Smooth muscle cell (in vitro differentiated cells): ENCODE measurements around the gene CHRM5. TPM values are rescaled to one million over a fixed set of nuclear protein-coding genes. Genes with fewer than 3 reads are reported as not detected.

Source experiments
- DNase-seq: peaks from one replicate; lab custom pipeline; 2025; ENCODE audit not compliant: unreplicated experiment; lab: John Stamatoyannopoulos, UW
- H2AFZ ChIP-seq: fragments of 200-600 bp; sonication (generic); 2 replicates; pipeline ENCODE4 v1.6.0; 2016; ENCODE audit warnings: antibody characterized with exemption, low read depth, mild to moderate bottlenecking
- H3F3A ChIP-seq: fragments of 200-600 bp; sonication (generic); 2 replicates; pipeline ENCODE4 v1.6.0; 2017; ENCODE audit warnings: antibody characterized with exemption, low read depth
- H3K27ac ChIP-seq: fragments of 200-600 bp; sonication (generic); 2 replicates; pipeline ENCODE4 v1.5.1; 2016; ENCODE audit warnings: low read depth, mild to moderate bottlenecking
- H3K27me3 ChIP-seq: fragments of 200-600 bp; sonication (generic); 2 replicates; pipeline ENCODE4 v1.6.1; 2016; ENCODE audit warnings: low read depth, mild to moderate bottlenecking
- H3K36me3 ChIP-seq: fragments of 200-600 bp; sonication (generic); 2 replicates; pipeline ENCODE4 v1.5.1; 2016; ENCODE audit warnings: low read depth
- H3K4me1 ChIP-seq: fragments of 200-600 bp; sonication (generic); 2 replicates; pipeline ENCODE4 v1.5.1; 2016; ENCODE audit warnings: low read depth
- H3K4me2 ChIP-seq: fragments of 200-600 bp; sonication (generic); 2 replicates; pipeline ENCODE4 v1.6.0; 2016; ENCODE audit warnings: mild to moderate bottlenecking
- H3K4me3 ChIP-seq: fragments of 200-600 bp; sonication (generic); 2 replicates; pipeline ENCODE4 v1.5.1; 2016; ENCODE audit warnings: mild to moderate bottlenecking
- H3K79me2 ChIP-seq: fragments of 200-600 bp; sonication (generic); 2 replicates; pipeline ENCODE4 v1.6.0; 2016; ENCODE audit warnings: low read depth, mild to moderate bottlenecking
- H3K9ac ChIP-seq: fragments of 200-600 bp; sonication (generic); 2 replicates; pipeline ENCODE4 v1.6.0; 2016; ENCODE audit warnings: low read depth
- H3K9me3 ChIP-seq: fragments of 200-600 bp; sonication (generic); replicated peaks from 2 replicates; pipeline ENCODE4 v1.5.1; 2016; ENCODE audit warnings: low read depth
- H4K20me1 ChIP-seq: fragments of 200-600 bp; sonication (generic); 2 replicates; pipeline ENCODE4 v1.6.0; 2016; ENCODE audit warnings: low read depth
- WGBS: methylation state at CpG from one replicate; pipeline ENCODE4 v1.1.7; 2016; ENCODE audit warnings: low lambda C conversion rate; 5-methylcytosine and 5-hydroxymethylcytosine counted together
- polyA plus RNA-seq: library from polyadenylated mRNA; unstranded; fragments of >200 nt; fragmentation: Nextera tagmentation; extraction: Ambion mirVana; gene quantifications from 2 replicates; pipeline ENCODE4 v1.2.1, GENCODE V29; 2016
- total RNA-seq: library from RNA; depleted of rRNA; stranded (reverse); fragments of >200 nt; gene quantifications from 2 replicates; pipeline ENCODE4 v1.2.3, GENCODE V29; 2014
- TF ChIP-seq, protein P1 (sequence below): fragments of 200-600 bp; sonication (generic); IDR thresholded peaks from 2 replicates; pipeline ENCODE4 v1.5.1; 2017; ENCODE audit warnings: borderline replicate concordance, mild to moderate bottlenecking, antibody characterized with exemption; ENCODE audit not compliant: insufficient read depth, poor library complexity, severe bottlenecking

CHRM5 gene
- total and polyA plus RNA-seq, 2 experiments from 2014 or later: 0.05 TPM; not detected in 1

DNA sequence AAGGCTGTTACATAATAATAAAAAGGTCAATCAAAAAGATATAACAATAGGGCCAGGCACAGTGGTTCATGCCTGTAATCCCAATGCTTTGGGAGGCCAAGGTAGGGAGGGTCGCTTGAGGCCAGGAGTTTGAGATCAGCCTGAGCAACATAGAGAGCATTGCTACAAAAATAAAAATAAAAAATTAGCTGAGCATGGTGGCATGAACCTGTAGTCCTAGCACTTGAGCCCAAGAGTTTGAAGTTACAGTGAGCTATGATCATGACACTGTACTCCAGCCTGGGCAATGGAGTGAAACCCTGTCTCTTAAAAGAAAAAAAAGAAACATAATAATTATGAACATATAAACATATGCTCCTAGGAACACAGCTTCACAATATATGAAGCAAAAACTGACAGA lies 41.4 kb downstream of the CHRM5 start:
- Histone ChIP-seq H4K20me1 (no peaks in the 10 kb centered on the region), H2AFZ (no peak overlapping the region), H3K4me2 (no peak overlapping the region), H3K36me3 (no peaks in the 10 kb centered on the region), H3K27ac (no peak overlapping the region), H3K9me3 (no peaks in the 10 kb centered on the region), H3K4me3 (no peak overlapping the region), H3K79me2 (peaks cover 3% of the 10 kb centered on the region), H3F3A (peaks cover 11% of the 10 kb centered on the region), H3K27me3 (no peaks in the 10 kb centered on the region), H3K9ac (no peak overlapping the region), H3K4me1 (no peaks in the 10 kb centered on the region)
- TF ChIP-seq, protein P1, sequence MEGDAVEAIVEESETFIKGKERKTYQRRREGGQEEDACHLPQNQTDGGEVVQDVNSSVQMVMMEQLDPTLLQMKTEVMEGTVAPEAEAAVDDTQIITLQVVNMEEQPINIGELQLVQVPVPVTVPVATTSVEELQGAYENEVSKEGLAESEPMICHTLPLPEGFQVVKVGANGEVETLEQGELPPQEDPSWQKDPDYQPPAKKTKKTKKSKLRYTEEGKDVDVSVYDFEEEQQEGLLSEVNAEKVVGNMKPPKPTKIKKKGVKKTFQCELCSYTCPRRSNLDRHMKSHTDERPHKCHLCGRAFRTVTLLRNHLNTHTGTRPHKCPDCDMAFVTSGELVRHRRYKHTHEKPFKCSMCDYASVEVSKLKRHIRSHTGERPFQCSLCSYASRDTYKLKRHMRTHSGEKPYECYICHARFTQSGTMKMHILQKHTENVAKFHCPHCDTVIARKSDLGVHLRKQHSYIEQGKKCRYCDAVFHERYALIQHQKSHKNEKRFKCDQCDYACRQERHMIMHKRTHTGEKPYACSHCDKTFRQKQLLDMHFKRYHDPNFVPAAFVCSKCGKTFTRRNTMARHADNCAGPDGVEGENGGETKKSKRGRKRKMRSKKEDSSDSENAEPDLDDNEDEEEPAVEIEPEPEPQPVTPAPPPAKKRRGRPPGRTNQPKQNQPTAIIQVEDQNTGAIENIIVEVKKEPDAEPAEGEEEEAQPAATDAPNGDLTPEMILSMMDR: no peak
- 97% methylated on average over 1 of the region's 1 CpG for WGBS
- no peak for DNase-seq

DNA sequence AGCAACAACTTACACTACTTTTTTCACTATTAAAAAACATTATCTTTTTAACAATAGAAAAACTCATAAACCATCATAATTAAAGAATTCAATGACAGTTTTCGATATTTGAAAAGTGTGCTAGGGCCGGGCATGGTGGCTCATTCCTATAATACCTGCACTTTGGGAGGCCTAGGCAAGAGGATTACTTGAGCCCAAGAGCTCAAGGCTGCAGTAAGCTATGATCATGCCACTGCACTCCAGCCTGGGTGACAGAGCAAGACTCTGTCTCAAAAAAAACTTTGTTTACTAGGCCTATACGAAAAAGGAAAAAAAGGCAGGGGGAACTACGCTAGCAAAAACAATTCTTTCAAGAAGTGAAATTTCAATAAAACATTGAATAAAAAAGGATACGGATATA lies 42.6 kb downstream of the CHRM5 start:
- Histone ChIP-seq H3K36me3 (no peaks in the 10 kb centered on the region), H4K20me1 (no peaks in the 10 kb centered on the region), H3K27me3 (no peaks in the 10 kb centered on the region), H3K27ac (no peak overlapping the region), H3K4me1 (no peaks in the 10 kb centered on the region), H3K9me3 (no peaks in the 10 kb centered on the region), H3K79me2 (no peaks in the 10 kb centered on the region), H2AFZ (no peak overlapping the region), H3K9ac (no peak overlapping the region), H3K4me2 (no peak overlapping the region), H3K4me3 (no peak overlapping the region), H3F3A (peaks cover 11% of the 10 kb centered on the region)
- WGBS: 92% methylated on average over 5 of the region's 5 CpGs
- TF ChIP-seq, protein P1: no peak
- no peak for DNase-seq

DNA sequence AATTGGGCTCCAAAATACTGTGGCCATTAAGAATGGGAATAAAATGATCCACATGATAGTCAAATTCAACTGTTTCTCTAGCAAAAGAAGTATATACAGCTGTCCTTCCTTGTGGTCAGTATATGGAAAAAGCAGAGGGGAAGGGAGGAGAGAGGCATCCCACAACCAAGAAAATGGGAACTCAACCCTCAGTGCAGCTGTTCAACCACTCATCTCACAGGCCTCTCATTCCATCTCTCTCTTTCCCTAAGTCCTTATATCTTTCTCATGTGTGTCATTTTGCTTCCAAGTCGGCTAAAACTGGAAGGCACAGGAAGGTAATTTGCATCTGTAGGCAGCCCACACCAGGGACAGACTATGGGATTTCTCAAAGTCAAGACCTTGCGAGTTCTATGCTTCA lies 43.2 kb downstream of the CHRM5 start:
- Histone ChIP-seq H3K9ac (no peak overlapping the region), H3K27me3 (no peaks in the 10 kb centered on the region), H3K36me3 (no peaks in the 10 kb centered on the region), H4K20me1 (no peaks in the 10 kb centered on the region), H3F3A (peaks cover 11% of the 10 kb centered on the region), H3K4me3 (no peak overlapping the region), H3K4me1 (no peaks in the 10 kb centered on the region), H3K4me2 (peak overlapping the region; percentile 63), H2AFZ (peak overlapping the region; percentile 51), H3K9me3 (no peaks in the 10 kb centered on the region), H3K79me2 (no peaks in the 10 kb centered on the region), H3K27ac (peak overlapping the region; percentile 43)
- no peak for DNase-seq
- TF ChIP-seq, protein P1: no peak
- 46% methylated on average over 2 of the region's 2 CpGs for WGBS

DNA sequence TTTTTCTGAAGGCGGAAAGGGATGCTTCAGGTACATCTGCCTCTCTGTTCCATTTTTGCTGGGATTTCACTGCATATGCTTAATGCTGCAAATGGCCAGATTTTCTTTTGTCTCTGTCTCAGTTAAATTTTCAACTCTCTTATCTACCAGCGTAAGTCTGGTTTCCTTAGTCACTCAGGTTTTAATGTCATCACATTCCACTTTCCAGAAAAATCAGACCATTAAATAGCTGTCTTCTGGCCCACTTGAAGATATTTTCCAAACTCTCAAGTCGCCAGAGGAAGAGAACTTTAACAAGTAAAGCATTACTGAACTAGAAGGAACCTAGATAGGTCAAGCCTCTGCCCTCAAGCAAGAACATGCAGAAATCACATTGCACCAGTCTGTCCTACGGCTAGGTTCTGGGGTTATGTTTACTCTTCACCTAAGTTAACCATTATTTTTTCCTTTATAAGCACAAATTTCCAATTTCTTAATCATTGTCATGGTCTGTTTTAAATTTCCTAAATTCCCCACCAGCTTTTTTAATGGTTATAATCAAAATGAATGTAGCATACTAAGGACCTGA lies 44.2 kb downstream of the CHRM5 start:
- DNase-seq: no peak
- peak overlapping the region; percentile 41 for H2AFZ ChIP-seq
- H3K4me2 ChIP-seq: peak overlapping the region; percentile 63
- H3K79me2 ChIP-seq: no peaks in the 10 kb centered on the region
- H3K4me3 ChIP-seq: no peak overlapping the region
- TF ChIP-seq, protein P1: no peak
- no peaks in the 10 kb centered on the region for H3K36me3 ChIP-seq
- no peaks in the 10 kb centered on the region for H3K4me1 ChIP-seq
- H3K9ac ChIP-seq: no peak overlapping the region
- no peaks in the 10 kb centered on the region for H3K27me3 ChIP-seq
- no peaks in the 10 kb centered on the region for H4K20me1 ChIP-seq
- no peaks in the 10 kb centered on the region for H3K9me3 ChIP-seq
- WGBS: 39% methylated on average over 4 of the region's 4 CpGs
- peak overlapping the region; percentile 43 for H3K27ac ChIP-seq
- peaks cover 11% of the 10 kb centered on the region for H3F3A ChIP-seq
